GM19043 (cell line): ENCODE data around the gene OR4K17.
"Not testable (repeated sequence)": the region's sequence is repeated elsewhere in the genome, so short reads cannot be mapped to it uniquely, and the experiment has no call there.

Experiments used
- ATAC-seq: cut with Tn5 transposase; IDR thresholded peaks from one replicate; pipeline ENCODE4 v1.9.1; 2021; ENCODE audit warnings: low read depth; ENCODE audit not compliant: unreplicated experiment

Gene OR4K17, protein sequence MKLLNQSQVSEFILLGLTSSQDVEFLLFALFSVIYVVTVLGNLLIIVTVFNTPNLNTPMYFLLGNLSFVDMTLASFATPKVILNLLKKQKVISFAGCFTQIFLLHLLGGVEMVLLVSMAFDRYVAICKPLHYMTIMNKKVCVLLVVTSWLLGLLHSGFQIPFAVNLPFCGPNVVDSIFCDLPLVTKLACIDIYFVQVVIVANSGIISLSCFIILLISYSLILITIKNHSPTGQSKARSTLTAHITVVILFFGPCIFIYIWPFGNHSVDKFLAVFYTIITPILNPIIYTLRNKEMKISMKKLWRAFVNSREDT

DNA sequence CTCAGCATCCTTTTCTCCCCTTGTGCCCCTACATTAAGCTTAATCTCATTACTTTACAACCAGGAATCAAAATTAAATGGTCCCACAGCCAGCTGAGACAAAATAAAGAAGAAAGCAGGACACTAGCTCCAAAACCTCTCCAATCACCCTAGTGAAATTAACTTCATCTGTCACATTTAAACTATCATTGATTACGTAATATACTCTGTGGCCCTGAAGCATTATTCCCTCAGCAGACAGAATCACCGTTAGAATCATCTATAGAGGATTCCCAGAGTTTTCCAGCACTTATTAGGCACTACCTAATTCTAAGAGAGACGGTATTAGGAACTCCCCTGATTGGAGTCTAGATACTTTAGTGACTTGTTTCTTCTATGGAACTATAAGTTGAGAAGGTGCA is at the start of gene OR4K17:
Gene OR4K17, plus strand, starts transcription at position 302 of the 400 bp plus-strand sequence. CDS start 6,761 bp downstream, outside the sequence.
- ATAC-seq, result no peak

DNA sequence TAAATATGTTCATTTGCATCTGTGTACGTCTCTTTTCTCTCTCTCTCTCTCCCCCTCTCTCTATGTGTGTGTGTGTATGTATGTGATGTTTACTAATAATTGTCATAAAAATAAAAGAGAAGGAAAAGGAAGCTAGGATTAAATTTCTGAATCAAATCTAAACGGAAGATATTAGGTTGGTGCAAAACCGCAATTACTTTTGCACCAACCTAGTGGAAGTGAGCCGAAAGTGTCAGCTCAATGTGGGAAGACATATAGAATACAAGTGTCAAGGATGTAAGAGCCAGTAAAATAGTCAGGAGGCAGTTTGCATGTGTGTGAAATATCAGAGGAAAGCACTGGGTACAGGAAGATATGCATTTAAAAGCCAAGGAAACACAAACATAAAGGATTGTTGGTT is 18.5 kb upstream of the OR4K17 start:
- no peak for ATAC-seq

DNA sequence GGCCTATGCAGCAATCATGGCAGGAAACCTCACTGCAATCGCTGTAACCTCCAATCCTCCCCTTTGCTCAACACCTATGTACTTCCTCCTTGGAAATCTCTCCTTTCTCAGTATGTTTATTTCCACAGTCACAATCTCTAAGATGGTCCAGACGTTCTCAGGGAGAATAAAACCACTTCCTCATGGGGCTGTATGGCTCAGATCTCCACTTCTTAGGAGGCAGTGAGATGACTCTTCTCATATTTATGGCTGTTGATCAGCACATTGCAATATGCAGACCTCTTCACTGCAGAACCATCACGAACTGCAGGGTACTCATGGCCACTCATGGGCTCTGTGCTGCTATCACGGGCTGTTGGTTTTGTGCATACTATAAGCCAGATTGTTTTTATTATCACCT is 17.1 kb upstream of the OR4K17 start:
- ATAC-seq, result no peak

DNA sequence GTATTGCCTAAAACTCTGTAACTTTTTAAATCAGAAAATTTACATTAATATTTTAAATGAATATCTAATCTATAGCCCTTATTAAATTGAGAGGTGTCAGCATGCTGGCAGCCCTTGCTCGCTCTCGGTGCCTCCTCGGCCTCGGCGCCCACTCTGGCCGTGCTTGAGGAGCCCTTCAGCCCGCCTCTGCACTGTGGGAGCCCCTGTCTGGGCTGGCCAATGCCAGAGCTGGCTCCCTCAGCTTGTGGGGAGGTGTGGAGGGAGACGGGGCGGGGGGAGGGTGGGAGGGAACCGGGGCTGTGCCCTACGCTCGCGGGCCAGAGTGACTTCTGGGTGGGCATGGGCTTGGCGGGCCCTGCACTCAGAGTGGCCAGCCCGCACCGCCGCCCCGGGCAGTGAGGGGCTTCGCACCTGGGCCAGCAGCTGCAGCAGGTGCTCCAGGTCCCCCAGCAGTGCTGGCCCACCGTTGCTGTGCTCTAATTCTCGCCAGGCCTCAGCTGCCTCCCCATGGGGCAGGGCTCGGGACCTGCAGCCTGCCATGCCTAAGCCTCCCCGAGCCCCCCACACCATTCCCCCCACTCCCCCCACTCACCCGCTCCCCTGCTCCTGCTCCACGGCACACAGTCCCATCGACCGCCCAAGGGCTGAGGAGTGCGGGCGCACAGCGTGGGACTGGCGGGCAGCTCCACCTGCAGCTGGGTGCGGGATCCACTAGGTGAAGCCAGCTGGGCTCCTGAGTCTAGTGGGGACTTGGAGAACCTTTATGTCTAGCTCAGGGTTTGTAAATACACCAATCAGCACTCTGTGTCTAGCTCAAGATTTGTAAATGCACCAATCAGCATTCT is 11.4 kb upstream of the OR4K17 start:
- not testable (repeated sequence) for ATAC-seq

DNA sequence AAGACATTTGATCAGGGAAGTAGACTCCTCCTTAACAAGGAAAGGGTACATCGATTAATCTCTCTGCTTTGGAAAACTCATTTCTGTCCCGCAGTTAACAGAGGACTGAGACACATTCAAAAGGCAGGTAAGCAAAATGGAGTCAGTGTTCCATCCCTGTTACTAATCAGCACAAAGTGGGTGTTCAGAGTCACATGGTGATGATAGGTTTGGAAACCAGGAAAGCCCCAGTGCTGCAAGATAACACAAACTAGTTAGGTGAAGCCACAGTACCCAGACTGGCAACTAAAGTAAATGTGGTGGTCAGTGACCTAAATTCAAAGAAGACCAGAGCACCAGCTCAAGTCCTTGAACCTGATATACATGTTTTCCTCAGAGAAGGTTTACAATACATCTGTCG is 1.8 kb downstream of the OR4K17 start:
- no peak for ATAC-seq

DNA sequence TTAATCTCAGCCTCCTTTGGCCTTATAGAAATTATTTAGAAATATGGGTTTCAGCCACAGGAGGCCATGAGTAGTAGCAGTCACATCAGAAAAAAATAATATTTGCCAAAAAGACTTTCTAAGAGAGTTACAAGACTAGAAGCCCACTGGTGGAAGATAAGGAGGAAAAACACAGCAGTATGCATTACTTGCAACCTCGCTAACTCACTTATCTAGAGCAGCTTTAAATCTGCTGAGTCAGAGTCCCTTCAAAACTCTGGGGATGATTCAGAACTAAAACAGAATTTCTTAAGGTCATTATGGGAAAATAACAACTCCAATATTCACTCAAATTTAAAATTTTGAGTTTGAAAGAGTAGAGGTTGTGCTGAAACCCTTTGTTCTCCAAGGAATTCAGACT is 6.2 kb downstream of the OR4K17 start:
- ATAC-seq, result no peak

DNA sequence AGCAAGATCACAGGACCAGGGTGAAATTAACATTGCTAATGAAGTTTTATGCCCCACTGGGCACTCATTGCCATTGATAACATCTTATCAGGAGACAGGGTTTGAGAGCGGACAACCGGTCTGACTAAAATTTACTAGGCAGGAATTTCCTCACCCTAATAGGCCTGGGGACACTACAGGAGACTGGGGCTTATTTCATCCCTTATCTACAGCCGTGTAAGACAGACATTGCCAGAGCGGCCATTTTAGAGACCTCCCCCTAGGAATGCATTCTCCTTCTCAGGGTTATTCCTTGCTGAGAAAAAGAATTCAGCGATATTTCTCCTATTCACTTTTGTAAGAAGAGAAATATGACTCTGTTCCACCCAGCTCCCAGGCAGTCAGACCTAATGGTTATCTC is 8.3 kb downstream of the OR4K17 start:
- ATAC-seq, result no peak

DNA sequence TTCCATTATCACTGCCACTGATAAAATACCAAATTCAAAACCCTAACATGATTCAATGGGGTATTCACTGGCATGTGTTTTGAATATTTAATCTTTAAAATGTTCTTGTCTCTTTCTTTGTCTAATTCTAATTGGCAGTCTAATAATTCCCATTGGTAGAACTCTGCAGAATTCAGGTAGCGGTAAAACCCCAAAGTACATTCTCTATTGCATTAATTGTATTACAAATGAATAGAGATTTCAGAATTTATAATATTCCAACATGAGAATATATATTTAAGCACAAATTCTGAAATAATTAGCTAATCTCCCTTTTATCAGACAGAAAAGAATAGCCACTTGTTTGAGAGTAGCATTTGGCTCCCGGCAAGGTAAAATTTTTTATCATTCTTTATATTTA is 28.0 kb downstream of the OR4K17 start, which contains the start of gene OR4N5:
Gene OR4N5, plus strand, starts transcription at position 301 of the 400 bp plus-strand sequence. CDS start 4,916 bp downstream, outside the sequence.
- ATAC-seq, result no peak

DNA sequence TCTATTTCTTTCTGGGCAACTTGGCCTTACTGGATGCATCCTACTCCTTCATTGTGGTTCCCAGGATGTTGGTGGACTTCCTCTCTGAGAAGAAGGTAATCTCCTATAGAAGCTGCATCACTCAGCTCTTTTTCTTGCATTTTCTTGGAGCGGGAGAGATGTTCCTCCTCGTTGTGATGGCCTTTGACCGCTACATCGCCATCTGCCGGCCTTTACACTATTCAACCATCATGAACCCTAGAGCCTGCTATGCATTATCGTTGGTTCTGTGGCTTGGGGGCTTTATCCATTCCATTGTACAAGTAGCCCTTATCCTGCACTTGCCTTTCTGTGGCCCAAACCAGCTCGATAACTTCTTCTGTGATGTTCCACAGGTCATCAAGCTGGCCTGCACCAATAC is 33.4 kb downstream of the OR4K17 start:
- ATAC-seq, result no peak

DNA sequence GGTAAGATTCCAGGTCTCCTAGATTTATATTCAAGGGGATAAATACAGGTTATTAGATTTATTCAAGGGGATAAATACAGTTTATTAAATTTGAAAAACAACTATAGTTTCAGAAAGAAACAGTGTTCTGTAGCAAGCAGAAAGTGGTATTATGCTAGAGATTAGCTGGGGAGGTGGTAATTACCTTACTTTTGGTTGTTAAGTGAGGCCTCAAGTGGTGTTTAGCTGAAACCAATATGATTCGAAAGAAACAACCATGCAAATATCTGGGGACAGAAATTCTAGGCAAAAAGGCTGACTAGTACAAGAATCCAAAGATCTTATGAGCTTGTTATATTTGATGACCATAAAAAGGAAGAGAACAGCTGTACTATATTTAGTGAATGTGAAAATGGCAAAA is 34.3 kb downstream of the OR4K17 start:
- no peak for ATAC-seq

DNA sequence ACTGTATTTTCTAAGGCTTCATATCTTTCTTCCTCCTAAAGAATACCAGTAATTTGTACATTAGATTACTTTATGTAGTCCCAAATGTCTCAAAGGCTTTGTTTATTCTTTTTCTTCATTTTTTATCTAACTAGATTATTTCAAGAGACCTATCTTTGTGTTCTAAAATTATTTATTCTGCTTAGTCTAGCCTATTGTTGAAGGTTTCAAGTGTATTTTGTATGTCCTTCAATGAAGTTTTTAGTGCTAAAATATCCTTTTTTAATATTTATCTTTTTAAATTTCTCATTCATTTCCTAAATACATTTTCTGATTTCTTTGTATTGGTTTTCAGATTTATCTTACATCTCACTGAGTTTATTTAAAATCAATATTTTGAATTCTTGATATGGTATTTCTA is 53.9 kb downstream of the OR4K17 start:
- ATAC-seq, result no peak

DNA sequence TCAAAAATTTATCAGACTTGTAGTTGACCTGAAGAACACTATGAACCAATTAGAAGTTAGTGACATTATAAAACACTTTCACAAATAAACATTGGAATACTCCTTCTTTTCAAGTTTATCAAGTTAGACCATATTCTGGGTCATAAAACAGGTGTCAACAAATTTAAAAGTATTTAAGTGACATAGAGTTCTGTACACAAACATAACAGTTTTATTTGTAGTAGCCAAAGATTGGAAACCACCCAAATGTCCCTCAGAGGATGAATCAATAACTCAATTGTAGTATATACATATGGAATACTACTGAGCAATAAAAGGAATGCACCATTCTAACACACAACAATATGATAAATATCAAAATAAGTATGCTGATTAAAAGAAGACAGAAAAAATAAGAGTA is 56.6 kb downstream of the OR4K17 start:
- ATAC-seq, result no peak

DNA sequence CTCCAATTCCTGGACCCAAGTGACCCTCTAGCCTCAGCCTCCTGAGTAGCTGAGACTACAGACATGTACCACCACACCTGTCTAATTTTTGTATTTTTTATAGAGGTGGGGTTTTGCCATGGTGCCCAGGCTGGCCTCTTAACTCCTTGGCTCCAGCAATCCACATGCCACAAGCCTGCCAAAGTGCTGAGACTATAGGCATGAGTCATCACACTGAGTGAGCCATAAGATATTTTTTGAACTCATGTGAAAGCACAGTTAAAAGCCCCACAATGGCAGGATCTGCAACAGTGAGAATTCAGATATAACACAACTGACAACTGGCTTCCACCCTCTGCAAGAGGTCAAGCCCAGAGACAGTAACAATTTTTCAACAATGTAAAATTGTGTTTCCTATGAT is 59.3 kb downstream of the OR4K17 start:
- not testable (repeated sequence) for ATAC-seq
